Eye (tissue), 1 donor: Measurements from ENCODE around the gene NDUFS3.

Experiments
- DNase-seq: peaks from one replicate; pipeline ENCODE4 v3.0.0-alpha.2; 2015

The NDUFS3 gene

DNA sequence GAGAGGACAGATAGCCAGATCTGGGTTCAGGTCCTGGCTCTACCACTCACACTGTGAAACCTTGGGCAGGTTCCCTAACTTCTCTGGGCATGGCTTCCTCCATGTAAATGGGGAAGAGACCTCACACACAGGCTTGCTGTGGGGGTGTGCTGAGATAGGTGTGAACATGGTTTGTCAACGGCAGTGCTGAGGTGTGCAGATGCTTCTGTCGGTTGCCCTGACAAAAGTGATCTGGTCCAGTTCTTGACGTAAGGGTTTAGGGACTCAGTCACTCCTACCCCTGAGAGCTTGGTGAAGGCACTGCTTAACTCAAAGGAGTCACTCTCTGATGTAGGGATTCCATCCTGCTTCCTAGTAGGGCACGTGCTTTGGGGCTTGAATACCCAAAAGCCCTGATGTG lies 13.4 kb downstream of the NDUFS3 start:
- no peak for DNase-seq

DNA sequence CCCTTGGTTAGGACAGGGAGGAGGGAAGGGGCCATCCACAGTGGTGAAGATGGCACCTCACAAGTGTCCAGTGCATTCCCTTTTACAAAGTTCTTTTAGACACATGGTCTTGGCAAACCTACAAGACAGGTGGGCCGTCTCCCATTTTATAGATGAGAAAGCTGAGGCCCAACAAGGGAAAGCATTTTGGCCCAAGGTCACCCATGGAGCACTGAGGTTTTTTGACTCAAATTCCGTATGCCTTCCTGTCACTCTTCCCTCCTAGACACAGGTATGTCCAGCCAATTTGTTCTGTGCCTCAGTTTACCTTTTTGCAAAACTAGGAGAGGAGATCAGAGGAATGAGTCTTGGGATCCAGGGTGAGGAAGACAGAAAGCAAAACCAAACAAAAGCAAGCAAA lies 14.1 kb downstream of the NDUFS3 start:
- no peak for DNase-seq

DNA sequence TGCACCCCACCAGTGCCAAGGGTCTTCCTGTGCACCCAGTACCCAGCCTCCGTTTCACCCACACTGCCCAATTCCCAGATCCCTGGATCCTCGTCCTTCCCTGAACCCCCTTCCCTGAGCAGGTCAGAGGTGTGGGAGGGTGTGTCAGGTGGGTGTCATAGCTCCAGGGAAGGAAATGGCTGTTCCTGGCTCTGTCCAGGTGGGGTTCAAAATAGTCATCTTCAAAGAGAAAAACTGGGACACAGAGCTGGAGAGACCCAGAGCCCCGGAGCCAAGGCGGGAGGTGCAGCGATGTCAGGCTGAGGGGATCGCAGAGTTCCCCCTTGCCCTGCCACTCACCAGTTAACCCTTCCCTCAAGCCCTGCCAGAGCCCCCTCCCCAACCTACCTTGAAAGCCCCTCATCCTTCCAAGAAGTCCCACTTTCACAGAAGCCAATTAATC lies 14.6 kb downstream of the NDUFS3 start:
- no peak for DNase-seq

DNA sequence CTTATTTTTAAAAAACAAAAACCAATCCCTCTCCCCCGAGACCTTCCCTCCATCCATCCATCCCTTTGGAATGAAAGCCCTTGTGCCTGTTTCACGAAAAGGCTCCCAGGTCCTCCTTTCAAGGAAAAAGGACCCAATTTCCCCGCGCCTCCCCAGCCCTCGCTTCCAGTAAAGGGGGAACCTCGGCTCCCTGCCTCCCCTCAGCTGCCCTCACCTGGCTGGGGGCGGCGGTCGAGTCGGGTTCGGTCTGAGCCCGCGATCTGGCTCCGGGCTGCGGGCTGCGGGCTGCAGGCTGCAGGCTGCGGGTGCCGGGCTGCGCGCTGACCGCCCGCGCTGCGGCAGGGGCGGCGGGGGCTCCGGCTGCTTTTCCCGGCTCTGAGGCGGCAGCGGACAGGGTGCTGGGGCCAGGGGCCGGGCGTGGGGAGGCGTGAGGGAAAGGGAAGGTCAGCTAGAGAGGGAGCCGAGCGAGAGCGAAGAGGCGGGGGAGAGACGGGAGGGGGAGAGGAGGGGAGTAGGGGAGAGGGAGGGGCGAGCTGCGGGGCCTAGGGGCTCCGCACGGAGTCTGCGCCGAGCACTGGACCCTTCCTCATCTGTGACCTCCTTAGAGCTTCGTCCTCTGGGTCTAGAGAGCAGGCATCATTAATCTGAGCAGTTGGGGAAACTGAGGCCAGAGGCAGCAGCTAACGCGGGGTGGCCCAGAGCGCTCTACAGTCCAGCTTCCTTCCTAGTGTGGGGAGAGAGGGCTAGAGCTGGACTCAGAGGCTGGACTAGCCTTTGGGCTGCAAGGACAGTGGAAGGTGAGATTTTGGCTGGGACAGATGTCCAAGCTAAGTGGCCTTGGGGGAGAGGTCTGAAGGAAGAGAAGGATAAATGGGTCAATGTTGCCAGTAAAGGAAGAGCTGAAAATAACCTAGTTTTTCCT lies 15.3 kb downstream of the NDUFS3 start, which contains the start of gene C1QTNF4:
Gene C1QTNF4 (minus strand): TSS at position 478 of the 922 bp plus-strand sequence. CDS start 3,601 bp downstream, outside the sequence.
- peak; percentile 84 for DNase-seq

DNA sequence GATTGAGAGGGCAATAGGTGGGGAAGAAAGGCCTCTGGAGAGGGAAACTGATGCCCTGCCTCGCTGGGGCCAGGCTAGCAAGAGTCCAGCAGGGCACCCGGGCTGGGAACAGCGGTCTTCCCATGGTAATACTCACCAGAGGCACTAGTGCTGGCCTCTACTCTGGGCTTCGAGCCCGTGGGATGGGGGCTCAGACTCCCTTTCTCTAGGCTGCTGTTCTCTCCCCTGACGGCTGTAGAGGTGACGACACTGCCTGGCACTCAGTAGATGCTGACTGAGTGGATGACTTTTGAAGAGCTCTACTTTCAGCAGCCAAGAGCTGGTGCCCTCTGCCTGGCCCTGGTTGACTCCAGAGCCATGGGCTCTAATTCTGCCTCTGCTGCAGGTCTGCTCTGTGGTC lies 16.2 kb downstream of the NDUFS3 start:
- no peak for DNase-seq

DNA sequence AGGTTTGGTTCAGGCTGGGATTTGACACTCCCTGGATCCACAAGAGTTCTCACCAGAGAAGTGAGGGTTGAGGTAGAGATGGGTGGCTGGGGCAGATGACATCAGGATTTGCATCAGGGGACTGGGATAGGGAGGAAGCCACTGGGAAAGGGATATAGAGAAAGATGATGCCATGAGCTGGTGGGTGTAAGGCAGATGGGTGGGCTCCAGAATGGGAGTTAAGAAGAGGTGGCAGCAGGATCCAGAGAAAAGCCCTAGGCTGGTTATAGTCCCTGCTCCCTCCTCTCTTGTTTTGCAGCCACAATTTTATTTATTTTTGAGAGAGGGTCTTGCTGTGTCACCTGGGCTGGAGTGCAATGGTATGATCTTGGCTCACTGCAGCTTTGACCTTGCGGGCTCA lies 17.1 kb downstream of the NDUFS3 start:
- DNase-seq = no peak

DNA sequence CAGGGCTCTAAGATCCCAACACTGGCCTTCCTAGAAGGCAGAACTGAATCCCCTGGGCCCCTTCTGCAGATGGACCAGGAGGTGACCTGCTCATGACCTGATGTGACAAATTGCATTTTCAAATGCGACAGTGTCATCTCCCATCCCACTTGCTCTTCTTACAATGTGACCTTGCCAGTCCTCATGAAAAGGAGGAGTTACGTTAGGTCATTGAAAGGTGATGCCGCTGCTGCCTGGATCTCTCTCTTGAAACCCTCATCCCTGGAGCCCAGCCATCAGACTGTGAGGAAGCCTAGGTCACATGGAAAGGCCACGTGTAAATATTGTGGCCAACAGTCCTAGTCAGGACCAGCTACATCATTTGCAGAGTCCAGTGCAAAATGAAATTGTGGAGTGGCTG lies 21.0 kb downstream of the NDUFS3 start:
- DNase-seq = peak; percentile 37

DNA sequence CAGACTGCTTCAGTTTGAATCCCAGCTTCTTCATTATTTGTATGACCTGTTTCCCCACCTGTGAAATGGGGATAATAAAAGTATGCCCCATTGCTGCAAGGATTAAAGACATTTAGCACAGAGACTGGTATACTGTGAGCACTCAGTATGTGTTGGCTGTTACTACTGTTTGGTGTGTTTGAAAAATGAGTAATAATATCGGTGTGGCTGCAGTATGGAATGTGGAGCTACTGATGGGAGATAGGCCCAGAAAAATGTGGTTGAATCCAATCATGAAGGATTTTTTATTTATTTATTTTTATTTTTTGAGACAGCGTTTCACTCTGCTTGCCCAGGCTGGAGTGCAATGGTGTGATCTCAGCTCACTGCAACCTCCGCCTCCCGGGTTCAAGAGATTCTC lies 24.4 kb downstream of the NDUFS3 start:
- DNase-seq = no peak

DNA sequence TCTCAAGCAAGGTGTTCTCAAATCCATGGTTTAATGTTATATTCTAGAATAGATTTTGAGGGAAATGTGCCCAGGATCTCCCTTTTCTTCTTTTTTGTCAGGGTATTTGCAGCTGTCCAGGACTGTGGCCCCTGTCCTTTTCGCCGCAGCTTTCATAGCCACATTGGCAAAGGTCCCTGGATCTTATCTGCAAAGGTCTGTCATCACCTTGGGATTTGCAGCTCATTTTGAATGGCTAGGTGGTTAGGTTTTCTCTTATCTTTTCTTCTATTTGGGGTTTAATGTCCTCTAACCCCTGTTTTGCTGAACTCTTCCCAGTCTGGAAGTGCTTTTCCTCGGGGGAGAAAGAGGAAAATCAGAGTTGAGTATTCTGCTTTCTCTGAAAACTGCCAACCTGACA lies 27.0 kb downstream of the NDUFS3 start:
- DNase-seq = no peak

DNA sequence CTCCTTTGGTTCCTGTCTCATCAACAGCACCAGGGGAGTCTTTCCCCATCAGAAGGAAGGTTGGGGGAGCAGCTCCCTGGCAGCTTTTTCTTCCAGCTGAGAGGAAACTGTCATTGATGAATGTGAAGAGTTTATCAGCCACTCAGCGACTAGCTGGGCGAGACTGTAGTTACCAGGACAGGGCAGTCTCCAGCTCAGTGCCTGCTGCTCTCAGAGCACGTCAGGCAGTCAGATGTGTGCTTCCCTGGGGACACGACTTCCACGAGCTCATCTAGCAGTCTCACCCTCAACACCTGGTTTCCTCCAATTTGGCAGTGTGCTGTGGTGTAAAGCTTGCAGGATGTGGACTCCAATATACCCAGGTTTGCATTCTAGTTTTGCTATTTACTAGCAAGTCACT lies 27.9 kb downstream of the NDUFS3 start:
- no peak for DNase-seq

DNA sequence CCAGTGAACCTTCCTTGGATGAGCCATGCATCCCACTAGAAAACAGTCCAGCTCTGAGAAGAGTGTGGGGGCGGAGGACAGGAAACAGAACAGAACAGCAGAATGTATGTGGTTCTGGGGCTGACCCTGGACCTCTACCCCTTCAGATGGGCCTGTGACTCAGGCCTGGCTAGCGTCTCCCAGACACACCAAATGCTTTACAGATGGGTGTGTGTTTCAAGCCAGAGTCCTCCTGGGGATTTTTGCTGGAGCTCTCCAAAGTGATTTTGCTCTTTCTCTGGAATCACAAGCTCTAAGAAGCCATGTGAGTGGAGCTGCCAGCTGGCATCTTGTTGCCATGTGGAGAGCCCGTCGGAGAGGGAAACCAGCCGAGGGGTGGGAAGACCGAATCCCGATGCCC lies 28.5 kb downstream of the NDUFS3 start:
- DNase-seq = no peak

DNA sequence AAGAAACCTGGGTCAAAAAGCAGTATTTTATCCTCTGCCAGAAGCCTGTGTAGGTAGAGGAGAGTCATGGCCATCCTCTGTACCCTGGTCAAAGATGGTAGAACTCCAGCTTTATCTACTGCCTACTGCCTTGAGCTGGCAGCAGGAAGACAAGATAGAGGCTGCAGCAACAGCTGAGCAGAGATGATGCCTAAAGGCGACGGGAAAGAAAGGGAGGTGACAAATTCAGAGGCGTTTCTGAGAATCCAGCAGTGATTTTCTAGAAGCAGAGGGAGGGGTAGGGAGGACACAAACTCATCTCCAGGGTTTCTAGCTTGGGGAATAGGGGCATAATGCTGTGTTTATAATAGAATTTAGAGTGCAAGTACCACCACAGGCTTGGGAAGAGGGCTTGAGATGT lies 30.8 kb downstream of the NDUFS3 start:
- no peak for DNase-seq

DNA sequence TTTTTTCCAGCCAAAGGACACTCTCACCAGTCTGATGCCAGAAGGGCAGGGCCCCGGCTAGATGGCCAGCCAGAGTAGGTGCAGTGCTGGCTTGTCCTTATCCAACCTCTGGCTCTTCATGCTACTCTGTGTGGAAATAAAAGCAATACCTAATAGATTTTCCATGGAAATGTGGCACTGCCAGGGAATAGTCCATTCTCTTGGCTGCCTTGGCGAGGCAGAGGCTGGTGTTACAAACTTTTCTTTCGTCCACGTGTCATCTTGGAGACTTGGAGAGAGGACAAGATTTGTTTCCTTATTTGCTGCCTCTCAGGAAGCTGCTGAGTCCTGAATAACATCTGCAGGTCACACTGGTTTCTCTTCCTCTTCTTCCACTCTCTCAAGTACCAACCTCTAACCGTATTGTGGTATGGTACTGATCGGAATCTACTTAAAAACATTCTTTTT lies 32.5 kb downstream of the NDUFS3 start:
- DNase-seq = no peak

DNA sequence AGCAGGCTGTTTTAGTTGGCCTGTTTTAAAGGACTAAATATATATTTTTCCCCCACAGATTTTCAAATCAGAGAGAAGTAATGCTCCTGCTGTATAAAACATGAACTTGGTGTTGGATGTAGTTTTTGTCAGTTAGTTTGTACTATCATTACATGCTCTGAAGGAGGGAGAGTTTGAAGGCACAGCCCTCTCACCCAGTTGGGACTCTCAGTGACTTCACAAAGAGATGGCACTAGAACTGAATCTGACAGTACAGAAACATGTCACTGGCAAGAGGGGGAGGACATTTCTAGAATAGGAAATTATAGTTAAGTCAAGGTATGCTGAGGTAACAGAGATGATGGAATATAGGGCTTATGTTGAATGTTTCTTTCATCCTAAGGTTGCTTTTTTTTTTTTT lies 36.4 kb downstream of the NDUFS3 start:
- no peak for DNase-seq

DNA sequence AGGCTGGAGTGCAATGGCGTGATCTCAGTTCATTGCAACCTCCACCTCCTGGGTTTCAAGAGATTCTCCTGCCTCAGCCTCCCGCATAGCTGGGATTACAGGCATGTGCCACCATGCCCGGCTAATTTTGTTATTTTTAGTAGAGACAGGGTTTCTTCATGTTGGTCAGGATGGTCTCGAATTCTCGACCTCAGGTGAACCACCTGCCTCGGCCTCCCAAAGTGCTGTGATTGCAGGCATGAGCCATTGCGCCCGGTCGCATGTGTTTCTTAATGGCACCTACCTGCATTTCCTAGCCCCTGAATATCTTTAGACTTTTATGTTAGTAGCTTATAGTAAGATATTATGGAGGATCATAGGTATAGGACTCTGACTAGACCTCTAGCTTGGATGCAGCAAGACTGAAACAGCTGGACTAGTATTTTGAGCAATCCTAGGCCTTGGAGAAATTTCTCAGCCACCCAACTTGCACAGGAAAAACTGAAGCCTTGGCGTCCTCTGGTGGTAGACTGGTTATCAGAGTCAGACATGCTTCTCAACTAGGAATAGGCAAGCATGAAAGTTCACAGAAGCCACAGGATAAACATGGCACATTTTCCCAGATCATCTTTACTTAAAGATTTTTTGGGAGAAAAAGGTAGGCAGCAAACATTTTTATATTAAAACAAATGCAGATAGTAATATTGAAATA lies 38.0 kb downstream of the NDUFS3 start:
- peak; percentile 75 for DNase-seq

DNA sequence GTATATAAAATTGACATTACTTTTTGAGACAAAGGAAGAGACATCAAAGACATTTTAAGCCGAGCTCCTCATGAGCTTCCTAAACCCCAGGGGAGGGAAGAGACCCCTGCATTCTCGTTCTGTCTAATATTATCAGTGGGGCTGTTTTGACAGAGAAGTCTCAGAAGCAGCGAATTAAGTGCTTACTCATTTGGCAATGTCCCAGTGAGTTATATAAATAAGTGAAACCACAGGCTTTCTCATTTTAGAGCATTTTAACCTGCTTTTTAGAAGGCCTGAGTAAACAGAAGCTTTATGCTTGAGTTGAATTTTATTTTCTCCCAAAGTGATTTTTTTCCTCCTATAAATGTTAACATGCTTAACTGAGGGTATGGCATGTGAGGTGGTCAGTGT lies 38.5 kb downstream of the NDUFS3 start:
- no peak for DNase-seq

DNA sequence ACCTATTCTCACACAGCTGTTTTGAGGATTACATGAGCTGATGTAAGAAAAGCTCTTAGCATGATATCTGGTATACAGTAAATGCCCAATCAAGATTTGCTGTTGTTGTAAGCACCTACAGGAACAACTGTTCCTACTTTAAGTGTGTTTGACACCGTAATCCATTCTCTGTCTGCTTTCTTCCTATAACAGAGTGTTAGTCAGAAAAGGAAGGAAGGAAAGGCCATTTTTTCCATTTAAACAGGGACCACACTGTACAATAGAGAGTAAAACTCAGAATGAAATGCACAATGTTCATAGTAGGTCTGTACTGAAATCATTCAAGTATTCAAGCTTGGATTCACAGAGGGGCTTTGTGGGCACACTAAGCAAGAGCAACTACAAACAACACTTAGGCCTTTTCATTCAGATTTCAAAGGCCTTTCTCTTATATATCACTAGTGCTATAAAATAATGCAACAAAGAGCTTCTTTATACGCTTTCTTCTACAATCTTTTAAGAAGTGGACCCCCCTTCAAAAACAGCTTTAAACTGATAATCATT lies 42.0 kb downstream of the NDUFS3 start:
- no peak for DNase-seq

DNA sequence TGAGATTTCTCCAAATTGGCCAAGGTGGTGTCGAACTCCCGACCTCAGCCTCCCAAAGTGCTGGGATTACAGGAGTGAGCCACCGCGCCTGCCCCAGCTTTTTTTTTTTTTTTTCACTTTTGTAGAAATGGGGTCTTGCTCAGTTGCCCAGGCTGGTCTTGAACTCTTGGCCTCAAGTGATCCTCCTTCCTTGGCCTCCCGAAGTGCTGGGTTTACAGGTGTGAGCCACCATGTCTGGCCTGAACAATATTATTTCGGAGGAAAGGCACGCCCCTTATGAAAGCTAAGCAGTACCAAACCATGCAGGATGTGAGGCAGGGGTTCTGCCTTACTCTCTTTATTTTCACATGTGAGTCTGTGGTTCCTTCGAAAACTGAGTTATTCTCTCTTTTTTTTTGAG lies 47.4 kb downstream of the NDUFS3 start:
- DNase-seq = no peak

DNA sequence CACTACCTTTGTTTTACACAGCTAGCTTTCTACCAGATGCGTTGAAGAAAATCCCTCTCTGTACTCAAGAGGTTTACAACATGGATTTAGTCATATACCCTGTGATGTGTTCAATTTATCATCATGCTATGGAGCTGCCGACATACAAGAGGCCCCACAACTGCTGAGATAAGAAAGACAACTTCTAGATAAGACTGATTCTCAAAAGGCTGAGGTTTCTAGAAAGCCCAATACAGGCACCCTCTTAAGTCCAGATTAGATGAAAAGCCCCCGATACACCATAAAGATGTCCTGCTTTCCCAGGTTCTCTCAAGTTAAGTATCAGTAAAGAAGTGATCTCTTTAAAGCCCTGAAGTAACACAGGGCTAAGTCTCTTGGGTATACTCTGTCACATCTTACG lies 49.2 kb downstream of the NDUFS3 start:
- no peak for DNase-seq

DNA sequence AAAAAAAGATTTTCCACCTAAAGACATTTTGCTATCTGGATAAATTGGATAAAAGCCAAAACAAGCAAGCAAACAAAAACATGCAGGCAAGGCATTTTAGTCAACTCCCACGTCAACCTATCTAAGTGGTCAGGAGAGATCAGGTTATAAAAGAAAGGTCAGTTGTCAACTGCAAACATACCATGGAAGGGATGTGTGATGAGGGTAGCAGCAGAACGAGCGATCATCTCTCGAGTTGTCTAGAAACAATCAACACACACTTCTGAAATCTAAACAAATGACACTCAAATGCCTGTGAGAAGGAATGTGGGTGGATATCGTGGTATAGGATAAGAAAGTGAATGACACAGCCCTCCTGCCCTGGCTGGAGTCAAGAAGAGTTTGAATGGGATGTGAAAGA lies 52.6 kb downstream of the NDUFS3 start:
- DNase-seq = no peak
